A549 (cell line): Measurements from ENCODE around the gene FAM50B. TPM values are rescaled to one million over a fixed set of nuclear protein-coding genes. Genes with fewer than 3 reads are reported as not detected.
A peak's percentile ranks its signal among the peaks of the same experiment; 100 is the strongest.

Experiments used
- ATAC-seq, 2 experiments: fragments of 200-7000 bp in 1 of 2; fragments of >200 bp in 1 of 2; cut with Nextera tagmentation in 1 of 2; cut with Tn5 transposase in 1 of 2; 3 replicates each; pipeline versions ENCODE4 v1.8.0 to v1.9.1; 2018 to 2020; ENCODE audit warnings: mild to moderate bottlenecking in 1 of 2, moderate library complexity in 1 of 2
- CTCF ChIA-PET: fragments of 300-600 bp; sonication (Branson Sonifier 250); formaldehyde crosslinking; extraction: SDS; loops from one replicate; lab custom pipeline; 2021; ENCODE audit warnings: antibody characterized with exemption, inconsistent platforms; lab: Yijun Ruan, JAX
- POLR2A ChIA-PET: fragments of 350-600 bp; formaldehyde crosslinking; extraction: SDS; loops from one replicate; lab custom pipeline; 2021; ENCODE audit warnings: antibody characterized with exemption, inconsistent platforms; lab: Yijun Ruan, JAX
- DNase-seq, 2 experiments: peaks; one replicate each; pipeline versions ENCODE4 v3.0.0 to v3.0.0-alpha.2; 2011 to 2016; ENCODE audit warnings: low read depth in 1 of 2, low spot score in 1 of 2
- FAIRE-seq: peaks from 2 replicates; lab custom pipeline; 2011; peaks lifted over from hg19 to GRCh38; lab: Jason Lieb, UNC
- H3K27ac ChIP-seq, 2 experiments: fragments of >200 bp; sonication (Bioruptor Twin); formaldehyde crosslinking; 3 replicates each; pipeline ENCODE4 v1.5.1; 2016 to 2017
- H3K4me1 ChIP-seq: fragments of >200 bp; sonication (Bioruptor Twin); formaldehyde crosslinking; 3 replicates; pipeline ENCODE4 v1.6.1; 2016
- H3K4me2 ChIP-seq: fragments of >200 bp; sonication (Bioruptor Twin); formaldehyde crosslinking; 3 replicates; pipeline ENCODE4 v1.6.1; 2016
- H3K4me3 ChIP-seq: fragments of >200 bp; sonication (Bioruptor Twin); formaldehyde crosslinking; 3 replicates; pipeline ENCODE4 v1.5.1; 2016
- H3K9me3 ChIP-seq: fragments of >200 bp; sonication (Bioruptor Twin); formaldehyde crosslinking; 3 replicates; pipeline ENCODE4 v1.6.1; 2016
- CBX2 ChIP-seq: fragments of 200-600 bp; sonication (generic); IDR thresholded peaks from 2 replicates; pipeline ENCODE4 v1.6.1; 2016; ENCODE audit warnings: low read depth, mild to moderate bottlenecking, borderline replicate concordance
- CBX8 ChIP-seq: fragments of 200-600 bp; sonication (generic); IDR thresholded peaks from 2 replicates; pipeline ENCODE4 v1.6.1; 2016
- CHD2 ChIP-seq: fragments of 150-350 bp; IDR thresholded peaks from 2 replicates; pipeline ENCODE4 v1.6.1; 2014; ENCODE audit warnings: low read length; ENCODE audit not compliant: partially characterized antibody
- CHD4 ChIP-seq: fragments of 200-600 bp; sonication (generic); IDR thresholded peaks from 2 replicates; pipeline ENCODE4 v1.6.1; 2016; ENCODE audit warnings: antibody characterized with exemption, mild to moderate bottlenecking, borderline replicate concordance
- EHF ChIP-seq: fragments of 250-450 bp; sonication (Bioruptor Pico); IDR thresholded peaks from 2 replicates; pipeline ENCODE4 v1.5.0; 2020; ENCODE audit warnings: mild to moderate bottlenecking
- EHMT2 ChIP-seq: fragments of 200-600 bp; sonication (generic); IDR thresholded peaks from 2 replicates; pipeline ENCODE4 v1.6.1; 2016; ENCODE audit warnings: antibody characterized with exemption, low read depth, mild to moderate bottlenecking, moderate library complexity
- ELK1 ChIP-seq: fragments of 150-350 bp; IDR thresholded peaks from 2 replicates; pipeline ENCODE4 v1.6.1; 2014; ENCODE audit warnings: low read depth, mild to moderate bottlenecking, low read length
- FOXS1 ChIP-seq: fragments of 250-450 bp; sonication (Bioruptor Pico); IDR thresholded peaks from 2 replicates; pipeline ENCODE4 v1.5.0; 2020; ENCODE audit warnings: mild to moderate bottlenecking, moderate library complexity
- GATA3 ChIP-seq: IDR thresholded peaks from 2 replicates; pipeline ENCODE4 v1.6.1; 2012; ENCODE audit warnings: borderline replicate concordance
- HDAC2 ChIP-seq: fragments of 200-600 bp; sonication (generic); IDR thresholded peaks from 2 replicates; pipeline ENCODE4 v1.6.1; 2016
- HMGXB4 ChIP-seq: fragments of 250-450 bp; sonication (Bioruptor Pico); IDR thresholded peaks from 2 replicates; pipeline ENCODE4 v1.5.0; 2021; ENCODE audit warnings: mild to moderate bottlenecking, moderate library complexity, borderline replicate concordance
- HOXA7 ChIP-seq: fragments of 250-450 bp; sonication (Bioruptor Pico); IDR thresholded peaks from 2 replicates; pipeline ENCODE4 v1.5.0; 2020; ENCODE audit warnings: mild to moderate bottlenecking, moderate library complexity
- HOXB5 ChIP-seq: fragments of 250-450 bp; sonication (Bioruptor Pico); IDR thresholded peaks from 2 replicates; pipeline ENCODE4 v1.5.0; 2020; ENCODE audit warnings: mild to moderate bottlenecking, moderate library complexity
- KDM1A ChIP-seq: fragments of 200-600 bp; sonication (generic); IDR thresholded peaks from 2 replicates; pipeline ENCODE4 v1.6.1; 2016; ENCODE audit warnings: low read depth, mild to moderate bottlenecking
- KDM5A ChIP-seq: fragments of 200-600 bp; sonication (generic); IDR thresholded peaks from 2 replicates; pipeline ENCODE4 v1.6.1; 2016; ENCODE audit warnings: antibody characterized with exemption, mild to moderate bottlenecking
- MAFK ChIP-seq: fragments of 450-650 bp; IDR thresholded peaks from 2 replicates; pipeline ENCODE4 v1.6.1; 2014; ENCODE audit not compliant: partially characterized antibody
- MYC ChIP-seq: IDR thresholded peaks from 2 replicates; pipeline ENCODE4 v1.6.1; 2012; ENCODE audit warnings: mild to moderate bottlenecking, inconsistent platforms, low read length, improper control_type of control experiment, borderline replicate concordance
- NFE2L2 ChIP-seq: fragments of 150-350 bp; conservative IDR thresholded peaks from 2 replicates; pipeline ENCODE4 v1.6.1; 2014; ENCODE audit warnings: low read length
- NPAS2 ChIP-seq: fragments of 250-450 bp; sonication (Bioruptor Pico); IDR thresholded peaks from 2 replicates; pipeline ENCODE4 v1.8.0; 2022; ENCODE audit warnings: mild to moderate bottlenecking, moderate library complexity, borderline replicate concordance
- NR3C1 ChIP-seq: fragments of >200 bp; sonication (Bioruptor Twin); formaldehyde crosslinking; IDR thresholded peaks from 3 replicates; pipeline ENCODE4 v1.6.1; 2017
- PHF8 ChIP-seq: fragments of 200-600 bp; sonication (generic); IDR thresholded peaks from 2 replicates; pipeline ENCODE4 v1.6.1; 2016; ENCODE audit warnings: low read depth, mild to moderate bottlenecking, antibody characterized with exemption, moderate library complexity, borderline replicate concordance
- POLR2A ChIP-seq: IDR thresholded peaks from 2 replicates; pipeline ENCODE4 v1.6.1; 2012; ENCODE audit warnings: mild to moderate bottlenecking, low read length
- POLR2AphosphoS2 ChIP-seq: conservative IDR thresholded peaks from 2 replicates; pipeline ENCODE4 v1.6.1; 2012; ENCODE audit warnings: low read length, improper control_type of control experiment, inconsistent platforms
- RCOR1 ChIP-seq: fragments of 150-350 bp; IDR thresholded peaks from 2 replicates; pipeline ENCODE4 v1.6.1; 2014; ENCODE audit warnings: antibody characterized with exemption, low read length, low read depth
- RFX5 ChIP-seq: fragments of 450-650 bp; IDR thresholded peaks from 2 replicates; pipeline ENCODE4 v1.7.1; 2014; ENCODE audit warnings: antibody characterized with exemption, mild to moderate bottlenecking, moderate library complexity
- SREBF2 ChIP-seq: fragments of 450-650 bp; IDR thresholded peaks from 2 replicates; pipeline ENCODE4 v1.6.1; 2014; ENCODE audit warnings: mild to moderate bottlenecking, moderate library complexity
- TP53 ChIP-seq: fragments of 250-450 bp; sonication (Bioruptor Pico); IDR thresholded peaks from 2 replicates; pipeline ENCODE4 v1.5.0; 2021; ENCODE audit warnings: mild to moderate bottlenecking, moderate library complexity
- USF2 ChIP-seq: fragments of 450-650 bp; IDR thresholded peaks from 2 replicates; pipeline ENCODE4 v1.6.1; 2014; ENCODE audit warnings: antibody characterized with exemption
- ZNF302 ChIP-seq: fragments of 250-450 bp; sonication (Bioruptor Pico); IDR thresholded peaks from 2 replicates; pipeline ENCODE4 v1.9.0; 2021; ENCODE audit warnings: inconsistent platforms, mild to moderate bottlenecking, moderate library complexity
- WGBS: methylation state at CpG from one replicate; pipeline ENCODE4 v1.1.6; 2017; ENCODE audit errors: missing lambda C conversion rate; 5-methylcytosine and 5-hydroxymethylcytosine counted together
- polyA plus RNA-seq, 4 experiments: library from polyadenylated mRNA; depleted of rRNA in 3 of 4; stranded (reverse); fragments of >200 nt; fragmentation: RNase III in 1 of 4; extraction: RNeasy Plus Mini Kit Qiagen cat#74134 plus additional on column Dnase treatment in 1 of 4; gene quantifications; 2 replicates in 3 of 4; 3 replicates in 1 of 4; pipeline ENCODE4 v1.2.3, GENCODE V29; 2011 to 2017

Gene FAM50B
- polyA plus RNA-seq, 2 of the 4 experiments (the other 2 are of a cell fraction), result 5.1 to 6.4 TPM

- 84% methylated on average over 17 of the region's 25 CpGs for WGBS
- H3K27ac ChIP-seq, result no peak overlapping the region; a peak in 1 of 6 replicates
- no peak for FAIRE-seq
- H3K9me3 ChIP-seq, result no peaks in the 10 kb centered on the region
- no peak for DNase-seq
- no peak for ATAC-seq
- POLR2A ChIA-PET, result no interaction called here
- no peak overlapping the region for H3K4me3 ChIP-seq
- CTCF ChIA-PET, result interaction anchor here (1.0 to 1.4 kb wide), 4 partner anchors 8 to 563 kb away, joined by 3 to 4 read pairs (median 4); partner anchors contain the start of gene FAM50B
- no peak overlapping the region for H3K4me2 ChIP-seq
- peaks cover 11% of the 10 kb centered on the region for H3K4me1 ChIP-seq
- no peak for TF ChIP-seq POLR2AphosphoS2
- TF ChIP-seq RFX5, result no peak
- no peak for TF ChIP-seq HDAC2
- no peak for TF ChIP-seq POLR2A
- no peak for TF ChIP-seq HOXA7 (CRISPR knock-in tag)
- TF ChIP-seq ELK1, result no peak
- no peak for TF ChIP-seq KDM1A
- TF ChIP-seq ZNF302, result no peak
- TF ChIP-seq RCOR1, result no peak
- no peak for TF ChIP-seq CHD2
- no peak for TF ChIP-seq HOXB5 (CRISPR knock-in tag)
These were observed 30.2 kb downstream of the FAM50B start for GRCh38 chr6:3879194-3879952.

GRCh38 chr6:3881711-3882421, 32.7 kb downstream of the FAM50B start:
- H3K4me1 ChIP-seq, result peaks cover 27% of the 10 kb centered on the region
- WGBS, result 79% methylated on average over 13 of the region's 13 CpGs
- POLR2A ChIA-PET, result no interaction called here
- H3K4me2 ChIP-seq, result no peak overlapping the region
- TF ChIP-seq HOXB5 (CRISPR knock-in tag) (no peak), PHF8 (no peak), EHF (CRISPR knock-in tag) (no peak), TP53 (CRISPR knock-in tag) (no peak), CBX8 (no peak), KDM5A (no peak), HOXA7 (CRISPR knock-in tag) (no peak), NPAS2 (CRISPR knock-in tag) (no peak), FOXS1 (CRISPR knock-in tag) (no peak), RFX5 (no peak), EHMT2 (no peak), NFE2L2 (no peak), SREBF2 (no peak), MAFK (no peak), GATA3 (no peak), NR3C1 (no peak)
- TF ChIP-seq, all 56 proteins: peak for 0
- CTCF ChIA-PET, result interaction anchor here (1.2 to 4.4 kb wide), 2 partner anchors 33 to 51 kb away, joined by 5 to 25 read pairs; partner anchors contain the start of gene FAM50B
- Histone ChIP-seq H3K27ac (no peak overlapping the region), H3K9me3 (no peaks in the 10 kb centered on the region), H3K4me3 (no peak overlapping the region)
- no peak for DNase-seq
- no peak for ATAC-seq
- no peak for FAIRE-seq

- TF ChIP-seq CHD2, result no peak
- no peak for TF ChIP-seq MYC
- TF ChIP-seq USF2, result no peak
- TF ChIP-seq NPAS2 (CRISPR knock-in tag), result no peak
- TF ChIP-seq RFX5, result no peak
- no peak for TF ChIP-seq CHD4
- TF ChIP-seq HMGXB4, result no peak
- no peak for TF ChIP-seq CBX2
- Histone ChIP-seq H3K4me2 (no peak overlapping the region), H3K4me1 (peaks cover 33% of the 10 kb centered on the region), H3K27ac (peak overlapping the region in 1 of 2 experiments; percentile 77; a peak in 2 of 6 replicates), H3K9me3 (no peaks in the 10 kb centered on the region), H3K4me3 (no peak overlapping the region)
- WGBS, result 66% methylated on average over 3 of the region's 3 CpGs
- ChIA-PET POLR2A (no interaction called here), CTCF (interaction anchor here (1.2 to 4.4 kb wide), 3 partner anchors 33 to 141 kb away, joined by 5 to 25 read pairs (median 5); partner anchors contain the start of gene FAM50B)
- FAIRE-seq (no peak), DNase-seq (no peak), ATAC-seq (no peak)
These were observed 33.3 kb downstream of the FAM50B start for GRCh38 chr6:3882431-3882830.
